HUES64 (cell line): ENCODE data around the gene GPR15LG.
"Not testable (repeated sequence)": the region's sequence is repeated elsewhere in the genome, so short reads cannot be mapped to it uniquely, and the experiment has no call there.

Experiments
- H3K27ac ChIP-seq: 2 replicates; pipeline ENCODE4 v1.7.0; 2013; ENCODE audit warnings: low read depth, low read length, inconsistent platforms
- H3K27me3 ChIP-seq: 2 replicates; pipeline ENCODE4 v1.6.1; 2013; ENCODE audit warnings: mild to moderate bottlenecking, low read length; ENCODE audit not compliant: insufficient read depth
- H3K36me3 ChIP-seq: 2 replicates; pipeline ENCODE4 v1.6.1; 2013; ENCODE audit warnings: mild to moderate bottlenecking, low read length; ENCODE audit not compliant: insufficient read depth
- H3K4me1 ChIP-seq: 2 replicates; pipeline ENCODE4 v1.6.1; 2013; ENCODE audit warnings: mild to moderate bottlenecking, low read length, moderate library complexity; ENCODE audit not compliant: insufficient read depth
- H3K4me3 ChIP-seq: 2 replicates; pipeline ENCODE4 v1.5.1; 2013; ENCODE audit warnings: mild to moderate bottlenecking, low read length, moderate library complexity
- H3K9ac ChIP-seq: 2 replicates; pipeline ENCODE4 v1.6.1; 2013; ENCODE audit warnings: mild to moderate bottlenecking, low read depth, low read length
- H3K9me3 ChIP-seq: 2 replicates; pipeline ENCODE4 v1.6.1; 2013; ENCODE audit warnings: low read depth, low read length; ENCODE audit not compliant: insufficient read depth
- whole genome bisulfite sequencing: fragments of 150-250, 120-280 bp; methylation state at CpG from one replicate; pipeline ENCODE4 v1.1.7; 2013; ENCODE audit warnings: missing lambda C conversion rate; 5-methylcytosine and 5-hydroxymethylcytosine counted together

The GPR15LG gene

DNA sequence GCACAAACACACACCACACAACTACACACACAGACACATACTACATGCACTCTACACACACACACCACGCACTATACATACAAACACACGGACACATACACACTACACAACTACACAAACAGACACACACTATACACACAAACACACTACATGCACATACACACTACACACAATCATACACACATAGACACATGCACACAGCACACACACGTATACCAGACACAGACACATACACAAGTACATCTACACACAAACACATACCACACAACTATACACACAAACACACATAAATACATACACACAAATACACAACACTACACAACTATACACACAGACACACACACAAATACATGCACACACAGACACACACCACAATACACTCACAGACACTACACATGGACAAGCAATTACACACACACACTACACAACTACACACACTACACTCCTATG, 4.6 kb downstream of the GPR15LG start:
- WGBS: 94% methylated on average over 3 of the region's 3 CpGs
- Histone ChIP-seq H3K27ac (no peak overlapping the region), H3K4me1 (no peaks in the 10 kb centered on the region), H3K27me3 (no peaks in the 10 kb centered on the region), H3K9me3 (0 out of 2 replicates have a peak, but pooled peaks cover 3% of the 10 kb centered on the region), H3K4me3 (no peak overlapping the region), H3K36me3 (no peaks in the 10 kb centered on the region), H3K9ac (no peak overlapping the region)

DNA sequence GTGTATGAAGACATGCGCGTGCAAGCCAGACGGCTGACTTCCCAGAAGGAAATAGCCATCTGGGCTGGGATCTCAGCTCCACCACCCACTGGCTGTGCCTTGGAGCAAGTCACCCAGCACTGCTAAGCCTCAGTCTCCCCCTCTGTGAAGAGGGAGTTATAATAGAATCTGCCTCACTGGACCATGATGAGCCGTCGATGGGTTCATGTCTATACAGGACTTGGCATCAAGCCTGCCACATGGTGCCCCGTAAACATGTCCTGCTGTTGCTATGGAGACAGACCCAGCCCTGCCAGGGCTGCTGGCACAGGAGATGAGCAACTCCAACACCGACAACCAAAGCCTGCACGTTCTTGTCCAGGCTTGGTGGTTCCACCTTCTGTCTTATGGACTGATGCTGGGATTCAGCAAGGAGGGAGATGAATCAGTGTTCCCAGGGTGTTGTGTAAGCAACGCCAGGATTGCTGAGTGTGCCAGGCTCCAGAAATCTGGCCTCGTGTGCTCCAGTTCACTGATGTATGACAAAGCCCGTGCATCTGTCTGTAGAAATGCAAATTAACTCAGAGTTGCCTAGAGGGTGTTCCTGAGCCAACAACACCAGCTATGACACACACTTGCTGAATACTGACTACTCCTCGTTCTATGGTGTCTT, 5.6 kb downstream of the GPR15LG start:
- no peak overlapping the region for H3K4me3 ChIP-seq

DNA sequence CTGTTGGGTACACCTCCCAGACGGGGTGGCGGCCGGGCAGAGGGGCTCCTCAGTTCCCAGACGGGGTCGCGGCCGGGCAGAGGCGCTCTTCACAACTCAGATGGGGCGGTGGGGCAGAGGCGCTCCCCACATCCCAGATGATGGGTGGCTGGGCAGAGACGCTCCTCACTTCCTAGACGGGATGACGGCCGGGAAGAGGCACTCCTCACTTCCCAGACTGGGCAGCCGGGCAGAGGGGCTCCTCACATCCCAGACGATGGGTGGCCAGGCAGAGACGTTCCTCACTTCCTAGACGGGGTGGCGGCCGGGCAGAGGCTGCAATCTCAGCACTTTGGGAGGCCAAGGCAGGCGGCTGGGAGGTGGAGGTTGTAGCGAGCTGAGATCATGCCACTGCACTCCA, 6.8 kb downstream of the GPR15LG start:
- H3K4me3 ChIP-seq, H3K9me3 ChIP-seq, H3K36me3 ChIP-seq, H3K27ac ChIP-seq, H3K27me3 ChIP-seq, H3K4me1 ChIP-seq, H3K9ac ChIP-seq: not testable (repeated sequence)
- 94% methylated on average over 19 of the region's 22 CpGs for WGBS

More for the DNA sequence above, 5.6 kb downstream of the GPR15LG start:
- Histone ChIP-seq H3K27ac (no peak overlapping the region), H3K36me3 (no peaks in the 10 kb centered on the region), H3K9ac (no peak overlapping the region), H3K9me3 (0 out of 2 replicates have a peak, but pooled peaks cover 3% of the 10 kb centered on the region), H3K27me3 (no peaks in the 10 kb centered on the region), H3K4me1 (no peaks in the 10 kb centered on the region)
- WGBS: 82% methylated on average over 12 of the region's 12 CpGs

DNA sequence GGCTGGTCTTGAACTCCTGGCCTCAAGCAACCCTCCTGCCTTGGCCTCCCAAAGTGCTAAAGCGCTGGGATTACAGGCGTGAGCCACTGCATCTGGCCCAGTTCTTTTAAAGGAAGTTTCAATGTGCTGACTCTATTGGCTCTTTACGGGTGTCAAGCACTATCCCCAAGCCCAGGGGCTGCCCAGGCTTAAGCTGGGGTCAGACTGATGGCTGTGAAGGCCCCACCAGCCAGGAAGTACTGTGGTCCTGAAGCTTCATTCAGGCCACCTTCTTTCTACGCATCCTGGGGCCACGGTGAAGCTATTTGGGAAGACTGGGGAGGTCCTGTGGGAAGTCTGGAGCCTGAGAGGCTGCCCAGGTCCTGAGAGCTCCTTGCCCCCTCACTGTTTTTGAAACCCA, 8.0 kb downstream of the GPR15LG start:
- H3K9ac ChIP-seq: no peak overlapping the region
- H3K4me1 ChIP-seq: no peaks in the 10 kb centered on the region
- no peaks in the 10 kb centered on the region for H3K27me3 ChIP-seq
- no peaks in the 10 kb centered on the region for H3K36me3 ChIP-seq
- H3K9me3 ChIP-seq: 0 out of 2 replicates have a peak, but pooled peaks cover 3% of the 10 kb centered on the region
- WGBS: 95% methylated on average over 5 of the region's 5 CpGs
- no peak overlapping the region for H3K4me3 ChIP-seq
- H3K27ac ChIP-seq: no peak overlapping the region

DNA sequence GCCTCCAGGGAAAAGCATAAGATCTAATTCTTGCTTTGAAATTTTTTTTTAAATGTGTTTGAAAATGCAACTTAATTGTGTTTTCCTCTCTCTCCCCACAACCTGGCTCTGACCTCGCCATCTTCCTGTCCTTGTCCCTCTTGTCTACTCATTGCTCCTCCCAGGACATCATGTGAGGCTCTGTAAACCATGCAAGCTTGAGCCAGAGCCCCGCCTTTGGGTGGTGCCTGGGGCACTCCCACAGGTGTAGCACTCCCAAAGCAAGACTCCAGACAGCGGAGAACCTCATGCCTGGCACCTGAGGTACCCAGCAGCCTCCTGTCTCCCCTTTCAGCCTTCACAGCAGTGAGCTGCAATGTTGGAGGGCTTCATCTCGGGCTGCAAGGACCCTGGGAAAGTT, 10.9 kb downstream of the GPR15LG start:
- no peak overlapping the region for H3K27ac ChIP-seq
- no peak overlapping the region for H3K9ac ChIP-seq
- no peak overlapping the region for H3K4me3 ChIP-seq
- H3K9me3 ChIP-seq: 0 out of 2 replicates have a peak, but pooled peaks cover 3% of the 10 kb centered on the region
- H3K27me3 ChIP-seq: no peaks in the 10 kb centered on the region
- no peaks in the 10 kb centered on the region for H3K4me1 ChIP-seq
- WGBS: 83% methylated on average over 4 of the region's 4 CpGs
- H3K36me3 ChIP-seq: no peaks in the 10 kb centered on the region

DNA sequence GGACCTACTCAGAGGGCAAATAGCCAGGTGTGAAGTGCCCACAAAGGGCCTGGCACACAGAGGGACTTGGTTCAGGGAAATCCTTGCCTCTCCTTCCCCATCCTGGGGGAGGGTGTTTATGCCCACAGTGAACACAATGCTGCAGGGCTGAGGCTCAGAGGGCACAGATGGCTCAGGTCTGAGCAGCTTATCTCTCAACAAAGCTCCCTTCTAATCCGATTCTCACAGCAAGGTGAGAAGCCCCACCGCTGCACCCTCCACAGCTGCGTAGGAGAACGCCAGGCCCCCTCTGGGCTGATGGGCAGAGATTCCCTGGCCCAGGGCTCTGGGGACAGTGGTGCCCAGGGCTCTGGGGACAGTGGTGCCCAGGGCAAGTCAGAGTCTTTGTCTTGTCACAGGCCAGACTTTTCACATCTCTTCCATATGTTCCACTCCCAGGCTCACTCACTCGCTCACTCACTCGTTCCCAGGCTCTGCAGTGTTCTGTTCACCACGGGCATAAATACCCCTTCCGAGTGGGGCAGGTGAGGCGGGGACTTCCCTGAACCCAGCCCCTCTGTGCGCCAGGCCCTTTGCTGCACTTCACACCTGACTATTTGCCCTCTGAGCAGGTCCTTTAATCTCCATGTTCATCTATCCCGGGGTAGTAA, 12.1 kb downstream of the GPR15LG start:
- Histone ChIP-seq H3K9me3 (0 out of 2 replicates have a peak, but pooled peaks cover 3% of the 10 kb centered on the region), H3K36me3 (no peaks in the 10 kb centered on the region), H3K4me3 (no peak overlapping the region), H3K27me3 (no peaks in the 10 kb centered on the region), H3K4me1 (no peaks in the 10 kb centered on the region), H3K9ac (no peak overlapping the region), H3K27ac (no peak overlapping the region)
- WGBS: 85% methylated on average over 11 of the region's 11 CpGs

DNA sequence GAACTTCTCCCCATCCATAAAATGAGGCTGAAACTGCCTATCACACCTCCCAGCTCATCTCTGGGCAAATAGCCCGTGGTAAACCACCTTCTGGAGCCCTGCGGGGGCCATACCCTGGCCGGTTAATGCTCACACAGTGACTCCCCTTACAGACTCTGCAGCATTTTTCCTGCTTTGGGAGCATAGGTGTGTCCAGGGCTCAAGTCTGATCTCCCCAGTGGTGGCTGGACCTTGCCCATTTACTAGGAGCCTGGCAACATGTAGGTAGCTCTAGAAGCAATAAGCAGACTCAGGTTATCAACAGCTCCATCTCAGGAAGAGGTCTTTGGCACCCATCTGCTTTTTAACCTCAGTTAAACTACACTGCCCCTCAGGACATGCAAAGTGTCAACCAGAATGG, 15.2 kb downstream of the GPR15LG start:
- Histone ChIP-seq H3K9ac (no peak overlapping the region), H3K9me3 (no peaks in the 10 kb centered on the region), H3K27me3 (peaks cover 22% of the 10 kb centered on the region), H3K36me3 (no peaks in the 10 kb centered on the region), H3K27ac (no peak overlapping the region), H3K4me3 (no peak overlapping the region), H3K4me1 (no peaks in the 10 kb centered on the region)
- 87% methylated on average over 3 of the region's 3 CpGs for WGBS

DNA sequence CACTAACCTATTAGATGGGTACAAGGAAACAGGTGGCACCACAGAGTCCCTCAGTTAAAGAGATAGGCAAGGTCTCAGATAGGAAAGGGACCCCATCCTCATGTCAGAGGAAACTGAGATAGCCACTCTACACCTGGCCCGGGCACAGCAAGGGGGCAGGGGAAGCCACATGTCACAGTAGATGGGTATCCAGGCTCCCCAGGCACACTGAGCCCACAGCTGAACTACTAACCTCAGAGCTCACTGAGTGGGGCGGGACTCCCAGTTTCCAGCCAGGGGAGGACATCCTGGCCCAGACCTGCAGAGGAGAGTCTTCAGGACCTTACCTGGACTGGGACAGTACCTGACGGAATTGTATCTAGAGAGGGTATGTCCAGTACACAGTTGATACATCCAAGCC, 17.0 kb downstream of the GPR15LG start:
- H3K9me3 ChIP-seq: no peaks in the 10 kb centered on the region
- no peak overlapping the region for H3K27ac ChIP-seq
- 0 out of 2 replicates have a peak, but pooled peaks cover 4% of the 10 kb centered on the region for H3K4me1 ChIP-seq
- peaks cover 40% of the 10 kb centered on the region for H3K27me3 ChIP-seq
- no peak overlapping the region for H3K4me3 ChIP-seq
- no peak overlapping the region for H3K9ac ChIP-seq
- H3K36me3 ChIP-seq: no peaks in the 10 kb centered on the region
- 95% methylated on average over 3 of the region's 3 CpGs for WGBS

DNA sequence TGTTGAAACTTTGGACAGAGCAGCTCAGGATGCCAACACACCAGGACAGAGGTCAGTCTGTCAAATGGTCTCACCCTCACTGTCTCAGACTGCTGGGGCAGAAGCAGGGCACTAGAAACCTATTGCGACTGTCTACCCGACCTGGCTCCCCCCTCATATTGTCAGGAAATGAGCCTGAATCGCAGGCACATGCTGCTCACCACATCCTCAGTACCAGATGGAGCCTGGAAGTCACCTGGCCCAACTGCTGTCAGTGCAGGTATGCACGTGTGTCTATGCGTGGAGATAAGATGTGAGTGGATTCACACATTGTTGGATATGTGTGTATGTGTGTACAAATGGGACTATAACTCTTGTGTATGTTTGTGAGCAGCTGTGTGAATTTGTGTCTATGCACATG, 17.5 kb downstream of the GPR15LG start:
- no peak overlapping the region for H3K9ac ChIP-seq
- no peak overlapping the region for H3K4me3 ChIP-seq
- no peaks in the 10 kb centered on the region for H3K36me3 ChIP-seq
- 0 out of 2 replicates have a peak, but pooled peaks cover 4% of the 10 kb centered on the region for H3K4me1 ChIP-seq
- WGBS: 91% methylated on average over 5 of the region's 5 CpGs
- peaks cover 45% of the 10 kb centered on the region for H3K27me3 ChIP-seq
- H3K9me3 ChIP-seq: no peaks in the 10 kb centered on the region
- no peak overlapping the region for H3K27ac ChIP-seq

DNA sequence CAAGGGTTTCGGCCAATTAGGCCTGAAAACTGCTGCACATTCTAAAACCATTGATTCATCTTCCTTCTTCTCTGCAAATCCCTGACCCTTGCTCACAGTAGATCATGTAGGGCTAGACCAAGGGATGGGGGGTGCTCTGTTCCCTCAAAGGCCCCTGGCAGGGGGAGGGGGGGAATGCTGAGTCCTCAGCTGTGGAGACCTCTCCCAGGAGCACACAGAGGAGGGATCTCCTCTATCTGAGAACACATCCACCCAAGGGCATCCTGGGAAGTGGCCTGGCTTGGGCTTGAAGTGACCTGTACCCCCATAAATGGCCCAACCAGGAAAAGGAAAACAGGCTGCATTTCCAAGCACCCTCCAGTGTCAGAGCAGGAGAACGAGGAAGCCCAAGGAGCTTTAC, 19.7 kb downstream of the GPR15LG start:
- Histone ChIP-seq H3K9me3 (no peaks in the 10 kb centered on the region), H3K27me3 (peaks cover 63% of the 10 kb centered on the region), H3K36me3 (no peaks in the 10 kb centered on the region), H3K27ac (no peak overlapping the region), H3K4me3 (no peak overlapping the region), H3K4me1 (0 out of 2 replicates have a peak, but pooled peaks cover 4% of the 10 kb centered on the region), H3K9ac (no peak overlapping the region)
- 95% methylated on average over 2 of the region's 2 CpGs for WGBS

DNA sequence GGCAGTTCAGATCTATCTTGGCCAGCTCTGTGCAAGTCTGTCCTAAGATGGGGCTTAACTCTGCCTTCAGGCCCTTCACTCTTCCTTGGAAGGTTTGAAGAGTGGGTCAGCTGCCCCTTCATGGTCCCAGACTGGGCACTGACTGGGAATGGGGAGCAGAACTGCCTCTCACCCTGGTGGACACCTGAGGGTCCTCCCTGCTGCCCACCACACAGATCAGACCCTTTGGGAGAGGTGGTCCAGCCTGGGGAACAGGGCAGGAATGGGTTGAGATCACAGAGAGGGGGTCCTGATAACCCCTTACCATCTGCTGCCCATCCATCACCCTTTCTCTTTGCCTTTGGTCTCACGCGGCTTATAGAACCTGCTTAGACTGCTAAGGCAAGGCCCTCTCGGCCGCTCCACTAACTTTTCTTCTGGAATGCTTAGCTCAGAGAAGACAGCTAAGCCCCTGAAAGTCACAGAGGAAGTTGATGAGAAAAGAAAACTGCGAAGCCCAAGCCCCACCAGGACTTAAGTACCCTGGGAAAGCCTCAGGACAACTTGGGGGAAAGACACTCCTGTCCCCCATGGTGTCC, 20.3 kb downstream of the GPR15LG start:
- no peak overlapping the region for H3K27ac ChIP-seq
- H3K27me3 ChIP-seq: peaks cover 63% of the 10 kb centered on the region
- no peaks in the 10 kb centered on the region for H3K36me3 ChIP-seq
- 0 out of 2 replicates have a peak, but pooled peaks cover 4% of the 10 kb centered on the region for H3K4me1 ChIP-seq
- peak overlapping the region; percentile 70 for H3K4me3 ChIP-seq
- H3K9ac ChIP-seq: no peak overlapping the region
- 39% methylated on average over 5 of the region's 5 CpGs for WGBS
- no peaks in the 10 kb centered on the region for H3K9me3 ChIP-seq
